ENCODE results near the gene NOTCH1.

GRCh38 chr9:136575626-136576268 is 29.9 kb upstream of the NOTCH1 start:
- no peak for TF ChIP-seq CTCF (IDR thresholded peaks at IDR 0.05)
- TF ChIP-seq POLR2A (IDR thresholded peaks at IDR 0.05), result no peak

Measured in adrenal gland (tissue), 5 donors.